T47D (cell line): ENCODE measurements around the gene ARSJ.

Source experiments
- DNase-seq, 2 experiments: peaks; one replicate each; pipeline versions ENCODE4 v3.0.0 to v3.0.0-alpha.2; 2011 to 2012; ENCODE audit warnings: low read depth in 1 of 2, low spot score in 1 of 2
- JUND ChIP-seq: IDR thresholded peaks from 2 replicates; pipeline ENCODE4 v1.6.1; 2012; ENCODE audit warnings: low read depth
- in situ Hi-C: cut with HindIII; loops from 2 replicates; pipeline ENCODE4 v1.10.0; 2016; ENCODE audit warnings: low sequenced_read_pairs, low pct_unique_long_range_greater_than_20kb

Gene ARSJ

DNA sequence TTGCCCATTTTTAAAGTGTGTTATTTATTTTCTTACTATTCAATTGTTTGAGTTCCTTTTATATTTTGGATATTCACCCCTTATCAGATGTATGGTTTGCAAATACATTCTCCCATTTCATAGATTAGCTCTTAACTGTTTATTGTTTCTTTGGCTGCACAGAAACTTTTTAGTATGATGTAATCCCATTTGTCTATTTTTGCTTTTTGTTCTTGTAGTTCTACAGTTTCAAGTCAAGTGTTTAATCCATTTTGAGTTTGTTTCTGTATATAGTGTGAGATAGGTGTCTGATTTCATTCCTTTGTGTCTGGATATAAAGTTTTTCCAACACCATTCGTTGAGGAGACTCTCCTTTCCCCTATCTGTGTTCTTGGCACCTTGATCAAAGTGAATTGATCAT, 120.5 kb downstream of the ARSJ start:
- in situ Hi-C loops, result no loop called here
- no peak for DNase-seq
- no peak for TF ChIP-seq JUND

DNA sequence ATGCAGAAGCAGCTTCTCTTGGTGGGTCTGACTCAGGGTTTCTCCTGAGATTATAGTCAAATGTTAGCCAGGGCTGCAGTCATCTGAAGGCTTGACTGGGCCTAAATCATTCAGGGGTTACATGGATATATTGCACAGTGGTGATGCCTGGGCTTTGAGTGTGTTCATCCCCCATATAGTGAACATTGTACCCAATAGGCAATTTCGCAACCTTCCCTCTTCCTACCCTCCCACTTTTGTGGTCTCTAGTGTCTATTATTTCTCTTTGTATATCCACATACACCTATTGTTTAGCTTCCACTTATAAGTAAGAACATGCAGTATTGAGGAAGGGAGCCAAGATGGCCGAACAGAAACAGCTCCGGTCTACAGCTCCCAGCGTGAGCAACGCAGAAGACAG, 127.6 kb downstream of the ARSJ start:
- in situ Hi-C loops, result no loop called here
- no peak for TF ChIP-seq JUND
- no peak for DNase-seq
